ENCODE data around the gene ZNF664.

ZNF664 gene

GRCh38 chr12:124001343-124001742, 28.3 kb downstream of the ZNF664 start:
- no peak for DNase-seq (ENCODE audit: low spot score)
- no peak overlapping the region for H3K4me2 ChIP-seq (ENCODE audit: insufficient read depth, low read length, poor library complexity, severe bottlenecking)
- no peak overlapping the region for H2BK12ac ChIP-seq (ENCODE audit: low read length)
- no peak overlapping the region for H3K23ac ChIP-seq (ENCODE audit: low read depth, low read length, poor library complexity)
- H3K4me3 ChIP-seq (ENCODE audit: low read length in 2 of 2): no peak overlapping the region
- H3K14ac ChIP-seq (ENCODE audit: low read length): no peak overlapping the region
- H2AK5ac ChIP-seq (ENCODE audit: low read depth, low read length): no peak overlapping the region
- H3K36me3 ChIP-seq (replicated peaks in 1 of 2; ENCODE audit: control insufficient read depth in 2 of 2, insufficient read depth in 2 of 2, low read length in 2 of 2): peaks cover 18 to 90% of the 10 kb centered on the region in 2 donors
- H3K9me3 ChIP-seq (replicated peaks in 1 of 2; ENCODE audit: control insufficient read depth in 2 of 2, insufficient read depth in 1 of 2, low read depth in 1 of 2, low read length in 2 of 2): no peaks in the 10 kb centered on the region
- H4K8ac ChIP-seq (ENCODE audit: low read depth, low read length): no peak overlapping the region
- H3K18ac ChIP-seq (ENCODE audit: low read length): no peak overlapping the region
- H3K27ac ChIP-seq (replicated peaks; ENCODE audit: low read length): no peak overlapping the region
- no peaks in the 10 kb centered on the region for H3K27me3 ChIP-seq (ENCODE audit: control insufficient read depth in 3 of 3, insufficient read depth in 3 of 3, low read depth in 1 of 3, low read length in 3 of 3)
- no peak overlapping the region for H2BK15ac ChIP-seq (ENCODE audit: low read length)
- H4K91ac ChIP-seq (ENCODE audit: low read depth, low read length, poor library complexity): no peak overlapping the region
- WGBS, 2 donors (ENCODE audit: extremely low coverage in 2 of 2, insufficient read length in 2 of 2, insufficient replicate concordance in 1 of 2): no CpG with 5 or more reads among the region's 7 CpGs
- no peak overlapping the region for H2AFZ ChIP-seq (ENCODE audit: low read length)
- no peak overlapping the region for H3K9ac ChIP-seq (ENCODE audit: low read depth, low read length, poor library complexity)
- H2BK120ac ChIP-seq (ENCODE audit: low read depth, low read length): no peak overlapping the region
- H2BK5ac ChIP-seq (ENCODE audit: low read length): no peak overlapping the region
- H3K4ac ChIP-seq (ENCODE audit: low read length): no peak overlapping the region
- H3K4me1 ChIP-seq (ENCODE audit: control insufficient read depth in 2 of 2, insufficient read depth in 1 of 2, low read depth in 1 of 2, low read length in 2 of 2): peaks cover 12 to 13% of the 10 kb centered on the region in 2 donors
- H3K79me1 ChIP-seq (ENCODE audit: low read depth, low read length): peaks cover 2% of the 10 kb centered on the region

- no peak overlapping the region for H2BK12ac ChIP-seq (ENCODE audit: low read length)
- H3K9me3 ChIP-seq (replicated peaks in 1 of 2; ENCODE audit: control insufficient read depth in 2 of 2, insufficient read depth in 1 of 2, low read depth in 1 of 2, low read length in 2 of 2): no peaks in the 10 kb centered on the region
- H3K23ac ChIP-seq (ENCODE audit: low read depth, low read length, poor library complexity): no peak overlapping the region
- H3K79me1 ChIP-seq (ENCODE audit: low read depth, low read length): peaks cover 2% of the 10 kb centered on the region
- no peak overlapping the region for H2AFZ ChIP-seq (ENCODE audit: low read length)
- no peak overlapping the region for H3K4me3 ChIP-seq (ENCODE audit: low read length in 2 of 2)
- H4K8ac ChIP-seq (ENCODE audit: low read depth, low read length): no peak overlapping the region
- H2BK15ac ChIP-seq (ENCODE audit: low read length): no peak overlapping the region
- WGBS, 2 donors (ENCODE audit: extremely low coverage in 2 of 2, insufficient read length in 2 of 2, insufficient replicate concordance in 1 of 2): no CpG with 5 or more reads among the region's 6 CpGs
- H2AK5ac ChIP-seq (ENCODE audit: low read depth, low read length): no peak overlapping the region
- H4K91ac ChIP-seq (ENCODE audit: low read depth, low read length, poor library complexity): no peak overlapping the region
- DNase-seq (ENCODE audit: low spot score): no peak
- H3K14ac ChIP-seq (ENCODE audit: low read length): no peak overlapping the region
- H3K27ac ChIP-seq (replicated peaks; ENCODE audit: low read length): no peak overlapping the region
- no peaks in the 10 kb centered on the region for H3K27me3 ChIP-seq (ENCODE audit: control insufficient read depth in 3 of 3, insufficient read depth in 3 of 3, low read depth in 1 of 3, low read length in 3 of 3)
- no peak overlapping the region for H3K18ac ChIP-seq (ENCODE audit: low read length)
- no peak overlapping the region for H3K4ac ChIP-seq (ENCODE audit: low read length)
- H2BK5ac ChIP-seq (ENCODE audit: low read length): no peak overlapping the region
- H3K4me1 ChIP-seq (ENCODE audit: control insufficient read depth in 2 of 2, insufficient read depth in 1 of 2, low read depth in 1 of 2, low read length in 2 of 2): peaks cover 10 to 15% of the 10 kb centered on the region in 2 donors
- H3K9ac ChIP-seq (ENCODE audit: low read depth, low read length, poor library complexity): no peak overlapping the region
- H2BK120ac ChIP-seq (ENCODE audit: low read depth, low read length): no peak overlapping the region
- peaks cover 19 to 88% of the 10 kb centered on the region in 2 donors for H3K36me3 ChIP-seq (replicated peaks in 1 of 2; ENCODE audit: control insufficient read depth in 2 of 2, insufficient read depth in 2 of 2, low read length in 2 of 2)
- no peak overlapping the region for H3K4me2 ChIP-seq (ENCODE audit: insufficient read depth, low read length, poor library complexity, severe bottlenecking)
Measured at GRCh38 chr12:124002021-124002644, 29.1 kb downstream of the ZNF664 start.

GRCh38 chr12:124002654-124003053, 29.6 kb downstream of the ZNF664 start:
- no peaks in the 10 kb centered on the region for H3K27me3 ChIP-seq (ENCODE audit: control insufficient read depth in 3 of 3, insufficient read depth in 3 of 3, low read depth in 1 of 3, low read length in 3 of 3)
- no peak overlapping the region for H2BK12ac ChIP-seq (ENCODE audit: low read length)
- peaks cover 19 to 82% of the 10 kb centered on the region in 2 donors for H3K36me3 ChIP-seq (replicated peaks in 1 of 2; ENCODE audit: control insufficient read depth in 2 of 2, insufficient read depth in 2 of 2, low read length in 2 of 2)
- no peak for DNase-seq (ENCODE audit: low spot score)
- H3K4ac ChIP-seq (ENCODE audit: low read length): no peak overlapping the region
- peaks cover 12 to 20% of the 10 kb centered on the region in 2 donors for H3K4me1 ChIP-seq (ENCODE audit: control insufficient read depth in 2 of 2, insufficient read depth in 1 of 2, low read depth in 1 of 2, low read length in 2 of 2)
- no peak overlapping the region for H2BK15ac ChIP-seq (ENCODE audit: low read length)
- H4K91ac ChIP-seq (ENCODE audit: low read depth, low read length, poor library complexity): no peak overlapping the region
- no peaks in the 10 kb centered on the region for H3K9me3 ChIP-seq (replicated peaks in 1 of 2; ENCODE audit: control insufficient read depth in 2 of 2, insufficient read depth in 1 of 2, low read depth in 1 of 2, low read length in 2 of 2)
- H3K79me1 ChIP-seq (ENCODE audit: low read depth, low read length): peaks cover 3% of the 10 kb centered on the region
- no peak overlapping the region for H3K14ac ChIP-seq (ENCODE audit: low read length)
- H2AK5ac ChIP-seq (ENCODE audit: low read depth, low read length): no peak overlapping the region
- no CpG with 5 or more reads among the region's 2 CpGs for WGBS, 2 donors (ENCODE audit: extremely low coverage in 2 of 2, insufficient read length in 2 of 2, insufficient replicate concordance in 1 of 2)
- no peak overlapping the region for H4K8ac ChIP-seq (ENCODE audit: low read depth, low read length)
- no peak overlapping the region for H3K4me2 ChIP-seq (ENCODE audit: insufficient read depth, low read length, poor library complexity, severe bottlenecking)
- H3K9ac ChIP-seq (ENCODE audit: low read depth, low read length, poor library complexity): no peak overlapping the region
- H3K4me3 ChIP-seq (ENCODE audit: low read length in 2 of 2): no peak overlapping the region
- H3K18ac ChIP-seq (ENCODE audit: low read length): no peak overlapping the region
- H3K27ac ChIP-seq (replicated peaks; ENCODE audit: low read length): no peak overlapping the region
- H2BK5ac ChIP-seq (ENCODE audit: low read length): no peak overlapping the region
- no peak overlapping the region for H2BK120ac ChIP-seq (ENCODE audit: low read depth, low read length)
- no peak overlapping the region for H3K23ac ChIP-seq (ENCODE audit: low read depth, low read length, poor library complexity)
- H2AFZ ChIP-seq (ENCODE audit: low read length): no peak overlapping the region

DNA sequence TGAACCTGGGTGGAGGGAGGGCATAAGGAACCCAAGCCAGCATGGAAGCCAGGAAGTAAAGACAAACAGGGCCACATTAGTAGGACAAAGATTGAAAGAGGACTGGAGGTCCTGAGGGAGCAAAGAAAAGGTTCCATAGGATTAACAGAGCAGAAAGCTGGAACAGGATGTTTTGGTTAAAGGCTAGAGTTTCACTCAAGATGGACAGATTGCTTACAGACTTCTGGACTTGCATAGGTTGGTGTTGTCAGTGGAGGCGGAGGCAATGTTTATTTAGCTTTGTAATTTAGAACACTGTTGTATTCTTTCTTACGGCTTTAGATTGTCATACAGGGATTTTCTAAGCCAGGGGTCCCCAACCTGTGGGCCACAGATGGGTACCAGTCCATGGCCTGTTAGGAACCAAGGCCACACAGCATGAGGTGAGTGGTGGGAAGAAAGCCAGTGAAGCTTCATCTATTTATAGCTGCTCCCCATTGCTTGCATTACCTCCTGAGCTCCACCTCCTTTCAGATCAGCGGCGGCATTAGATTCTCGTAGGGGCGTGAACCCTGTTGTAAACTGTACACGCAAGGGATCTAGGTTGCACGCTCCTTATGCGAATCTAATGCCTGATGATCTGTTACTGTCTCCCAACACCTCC, 31.3 kb downstream of the ZNF664 start:
- no peaks in the 10 kb centered on the region for H3K9me3 ChIP-seq (replicated peaks in 1 of 2; ENCODE audit: control insufficient read depth in 2 of 2, insufficient read depth in 1 of 2, low read depth in 1 of 2, low read length in 2 of 2)
- no peak overlapping the region for H3K4me3 ChIP-seq (ENCODE audit: low read length in 2 of 2)
- H3K9ac ChIP-seq (ENCODE audit: low read depth, low read length, poor library complexity): no peak overlapping the region
- H2BK12ac ChIP-seq (ENCODE audit: low read length): no peak overlapping the region
- H3K14ac ChIP-seq (ENCODE audit: low read length): no peak overlapping the region
- no peak overlapping the region for H2BK15ac ChIP-seq (ENCODE audit: low read length)
- H3K4me2 ChIP-seq (ENCODE audit: insufficient read depth, low read length, poor library complexity, severe bottlenecking): no peak overlapping the region
- no peak for DNase-seq (ENCODE audit: low spot score)
- H3K36me3 ChIP-seq (replicated peaks in 1 of 2; ENCODE audit: control insufficient read depth in 2 of 2, insufficient read depth in 2 of 2, low read length in 2 of 2): peaks cover 16 to 80% of the 10 kb centered on the region in 2 donors
- no peak overlapping the region for H2BK5ac ChIP-seq (ENCODE audit: low read length)
- H3K23ac ChIP-seq (ENCODE audit: low read depth, low read length, poor library complexity): no peak overlapping the region
- H3K27me3 ChIP-seq (ENCODE audit: control insufficient read depth in 3 of 3, insufficient read depth in 3 of 3, low read depth in 1 of 3, low read length in 3 of 3): no peaks in the 10 kb centered on the region
- H4K91ac ChIP-seq (ENCODE audit: low read depth, low read length, poor library complexity): no peak overlapping the region
- H3K18ac ChIP-seq (ENCODE audit: low read length): no peak overlapping the region
- no peak overlapping the region for H2BK120ac ChIP-seq (ENCODE audit: low read depth, low read length)
- peaks cover 2% of the 10 kb centered on the region for H3K79me1 ChIP-seq (ENCODE audit: low read depth, low read length)
- no peak overlapping the region for H3K4ac ChIP-seq (ENCODE audit: low read length)
- WGBS, 2 donors (ENCODE audit: extremely low coverage in 2 of 2, insufficient read length in 2 of 2, insufficient replicate concordance in 1 of 2): no CpG with 5 or more reads among the region's 9 CpGs
- no peak overlapping the region for H2AK5ac ChIP-seq (ENCODE audit: low read depth, low read length)
- no peak overlapping the region for H2AFZ ChIP-seq (ENCODE audit: low read length)
- H3K27ac ChIP-seq (replicated peaks; ENCODE audit: low read length): no peak overlapping the region
- no peak overlapping the region for H4K8ac ChIP-seq (ENCODE audit: low read depth, low read length)
- H3K4me1 ChIP-seq (ENCODE audit: control insufficient read depth in 2 of 2, insufficient read depth in 1 of 2, low read depth in 1 of 2, low read length in 2 of 2): peaks cover 17 to 23% of the 10 kb centered on the region in 2 donors

Measured in neuronal stem cell (in vitro differentiated cells).